Vagina (tissue), 2 donors: Measurements from ENCODE around the gene DCAF12.

Experiments
- CTCF ChIP-seq, 3 experiments: fragments of 450-650 bp in 2 of 3; fragments of 200-600 bp in 1 of 3; sonication (generic) in 1 of 3; IDR thresholded peaks; one replicate each; pipeline ENCODE4 v1.5.1; 2017 to 2019; ENCODE audit warnings: antibody characterized with exemption in 3 of 3, mild to moderate bottlenecking in 2 of 3, moderate library complexity in 2 of 3
- POLR2A ChIP-seq, 2 donors: fragments of 450-650 bp; IDR thresholded peaks; one replicate each; pipeline ENCODE4 v1.6.1; 2017; ENCODE audit warnings: antibody characterized with exemption in 2 of 2, mild to moderate bottlenecking in 2 of 2, moderate library complexity in 2 of 2
- POLR2AphosphoS5 ChIP-seq, 2 donors: sonication (generic); formaldehyde crosslinking; IDR thresholded peaks; one replicate each; pipeline ENCODE4 v1.9.0; 2017; ENCODE audit warnings: antibody characterized with exemption in 2 of 2, mild to moderate bottlenecking in 2 of 2, low read depth in 1 of 2; ENCODE audit not compliant: insufficient read depth in 1 of 2

- TF ChIP-seq POLR2A (IDR thresholded peaks at IDR 0.05) (no peak), CTCF (IDR thresholded peaks at IDR 0.05) (no peak), POLR2AphosphoS5 (IDR thresholded peaks at IDR 0.05; ENCODE audit: insufficient read depth in 1 of 2, low read depth in 1 of 2) (no peak)
Observed at GRCh38 chr9:34065541-34065940, 61.0 kb downstream of the DCAF12 start.
